Sigmoid colon (tissue), 7 donors: ENCODE data around the gene RASD1. TPM values are rescaled to one million over a fixed set of nuclear protein-coding genes. Genes with fewer than 3 reads are reported as not detected.
A peak's percentile ranks its signal among the peaks of the same experiment; 100 is the strongest.

Experiments
- DNase-seq: peaks from one replicate; pipeline ENCODE4 v3.0.0-alpha.2; 2019
- H3K27ac ChIP-seq, 4 donors: fragments of 200-600 bp; sonication (generic); one replicate each; pipeline ENCODE4 v1.5.1; 2016 to 2019; ENCODE audit warnings: mild to moderate bottlenecking in 1 of 4
- H3K27me3 ChIP-seq, 3 donors: fragments of 200-600 bp; sonication (generic); one replicate each; pipeline ENCODE4 v1.5.1; 2019; ENCODE audit warnings: mild to moderate bottlenecking in 1 of 3
- H3K36me3 ChIP-seq, 4 donors: fragments of 200-600 bp; sonication (generic); one replicate each; pipeline ENCODE4 v1.5.1; 2016 to 2019
- H3K4me1 ChIP-seq, 4 donors: fragments of 200-600 bp; sonication (generic); one replicate each; pipeline ENCODE4 v1.5.1; 2017 to 2019
- H3K4me3 ChIP-seq, 4 donors: fragments of 200-600 bp; sonication (generic); one replicate each; pipeline ENCODE4 v1.5.1; 2017 to 2019; ENCODE audit warnings: mild to moderate bottlenecking in 2 of 4, moderate library complexity in 1 of 4
- H3K9me3 ChIP-seq, 4 donors: fragments of 200-600 bp in 3 of 4; sonication (generic) in 3 of 4; one replicate each; pipeline versions ENCODE4 v1.5.1 to v1.6.1; 2013 to 2019
- EP300 ChIP-seq, 4 donors: sonication (generic); formaldehyde crosslinking; IDR thresholded peaks; one replicate each; pipeline ENCODE4 v1.6.1; 2017; ENCODE audit warnings: antibody characterized with exemption in 4 of 4
- POLR2A ChIP-seq, 2 donors: fragments of 450-650 bp; IDR thresholded peaks; one replicate each; pipeline ENCODE4 v1.6.1; 2016; ENCODE audit warnings: antibody characterized with exemption in 2 of 2, mild to moderate bottlenecking in 2 of 2, moderate library complexity in 2 of 2
- POLR2AphosphoS5 ChIP-seq, 4 donors: sonication (generic); formaldehyde crosslinking; IDR thresholded peaks; one replicate each; pipeline ENCODE4 v1.6.1; 2017; ENCODE audit warnings: antibody characterized with exemption in 4 of 4
- WGBS, 2 donors: extraction: QIAGEN DNeasy Blood & Tissue Kit; methylation state at CpG; one replicate each; pipeline ENCODE4 v1.1.7; 2013; 5-methylcytosine and 5-hydroxymethylcytosine counted together
- intact Hi-C: fragments of 100-400 bp; cut with DNase I; formaldehyde crosslinking; loops from one replicate; pipeline ENCODE4 v1.15.1; 2023
- polyA plus RNA-seq, 3 donors: library from polyadenylated mRNA; stranded (reverse); fragments of 200-250 nt; gene quantifications; one replicate each; pipeline ENCODE4 v1.2.3, GENCODE V29; 2013
- total RNA-seq, 4 donors: library from RNA; depleted of rRNA; stranded (reverse); fragments of >200 nt; gene quantifications; one replicate each; pipeline ENCODE4 v1.1.0, GENCODE V29; 2016
- TF ChIP-seq, protein P1 (sequence below), 4 experiments: fragments of 450-650 bp in 3 of 4; fragments of 200-600 bp in 1 of 4; IDR thresholded peaks; one replicate each; pipeline ENCODE4 v1.5.1; 2016 to 2019; ENCODE audit warnings: antibody characterized with exemption in 4 of 4, mild to moderate bottlenecking in 3 of 4, moderate library complexity in 2 of 4
- donor health status: healthy with polysubstance abuse.
- donor health status: Bipolar disorder and iron deficiency.
- donor health status: healthy.

Gene RASD1
- total and polyA plus RNA-seq, 7 donors, result 5.8 to 40.8 (median 12.5) TPM

DNA sequence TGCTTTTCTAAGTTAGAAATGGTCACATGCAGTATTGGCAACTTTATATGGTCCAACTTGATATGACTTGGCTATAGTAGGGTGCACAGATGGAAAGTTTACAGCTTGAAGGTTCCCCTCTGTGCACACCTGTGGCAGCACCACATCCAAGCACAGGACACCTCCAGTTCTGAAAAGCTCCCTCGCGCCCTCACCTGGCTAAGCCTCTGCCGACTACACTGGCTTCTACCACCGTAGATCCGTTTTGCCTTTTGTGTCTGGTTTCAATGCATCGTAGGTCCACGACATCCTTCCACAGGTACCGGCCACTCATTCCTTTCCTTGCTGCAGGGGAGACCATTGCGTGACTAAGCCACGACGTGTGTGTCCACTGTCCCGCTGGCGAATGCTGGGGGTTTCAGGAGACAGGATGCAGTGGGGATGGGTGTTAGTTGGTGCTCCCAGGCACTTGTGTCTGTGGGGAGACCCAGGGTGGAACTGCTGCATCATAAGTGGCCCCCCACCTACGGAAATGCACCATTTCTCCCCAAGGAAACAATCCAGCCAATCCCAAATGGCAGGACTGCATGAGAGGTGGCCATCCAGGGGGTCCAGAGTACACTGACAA lies 4.9 kb upstream of the RASD1 start:
- WGBS, 2 donors, result 76 to 78% methylated on average over 14 of the region's 14 CpGs
- no peak for DNase-seq
- TF ChIP-seq POLR2A (IDR thresholded peaks at IDR 0.05), result no peak

DNA sequence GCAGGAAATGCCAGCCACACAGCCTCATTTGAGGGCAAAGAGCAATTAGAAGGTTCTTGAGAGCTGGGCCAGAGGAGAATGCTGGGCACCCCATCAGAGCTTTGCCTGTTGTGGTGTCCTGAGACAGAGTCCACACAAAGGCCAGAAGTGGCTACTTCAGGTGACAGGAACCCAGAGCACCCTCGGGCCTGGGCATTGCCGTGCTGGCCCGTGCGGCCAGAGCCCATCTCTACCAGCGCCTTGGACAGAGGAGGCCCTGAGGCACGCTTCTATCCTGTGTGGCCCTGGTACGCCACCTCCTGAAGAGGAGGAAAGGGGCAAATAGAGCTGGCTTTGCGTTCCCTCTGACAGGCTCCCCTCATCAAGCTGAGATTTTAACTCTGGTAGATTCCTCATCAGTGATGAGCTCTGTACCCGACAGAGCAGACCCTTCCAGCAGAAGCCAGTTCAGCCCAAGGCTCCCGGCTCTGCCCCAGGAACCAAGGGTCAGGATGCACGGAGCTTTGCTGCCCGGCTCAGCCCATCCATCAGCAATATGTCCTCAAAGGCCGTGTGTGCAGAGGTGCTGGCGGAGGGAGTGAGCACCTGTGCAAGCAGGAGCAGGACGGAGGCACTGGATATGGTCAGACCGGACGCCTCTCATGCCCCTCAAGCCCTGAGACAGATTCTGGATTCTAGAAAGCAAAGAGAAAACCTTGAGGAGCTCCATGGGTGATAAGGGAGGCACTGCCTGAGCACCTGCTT lies 3.4 kb upstream of the RASD1 start:
- H3K4me1 ChIP-seq, result peaks cover 0 to 21% (median 20%) of the 10 kb centered on the region in 4 donors
- H3K27ac ChIP-seq, result no peak overlapping the region
- DNase-seq, result no peak
- TF ChIP-seq, protein P1, sequence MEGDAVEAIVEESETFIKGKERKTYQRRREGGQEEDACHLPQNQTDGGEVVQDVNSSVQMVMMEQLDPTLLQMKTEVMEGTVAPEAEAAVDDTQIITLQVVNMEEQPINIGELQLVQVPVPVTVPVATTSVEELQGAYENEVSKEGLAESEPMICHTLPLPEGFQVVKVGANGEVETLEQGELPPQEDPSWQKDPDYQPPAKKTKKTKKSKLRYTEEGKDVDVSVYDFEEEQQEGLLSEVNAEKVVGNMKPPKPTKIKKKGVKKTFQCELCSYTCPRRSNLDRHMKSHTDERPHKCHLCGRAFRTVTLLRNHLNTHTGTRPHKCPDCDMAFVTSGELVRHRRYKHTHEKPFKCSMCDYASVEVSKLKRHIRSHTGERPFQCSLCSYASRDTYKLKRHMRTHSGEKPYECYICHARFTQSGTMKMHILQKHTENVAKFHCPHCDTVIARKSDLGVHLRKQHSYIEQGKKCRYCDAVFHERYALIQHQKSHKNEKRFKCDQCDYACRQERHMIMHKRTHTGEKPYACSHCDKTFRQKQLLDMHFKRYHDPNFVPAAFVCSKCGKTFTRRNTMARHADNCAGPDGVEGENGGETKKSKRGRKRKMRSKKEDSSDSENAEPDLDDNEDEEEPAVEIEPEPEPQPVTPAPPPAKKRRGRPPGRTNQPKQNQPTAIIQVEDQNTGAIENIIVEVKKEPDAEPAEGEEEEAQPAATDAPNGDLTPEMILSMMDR (IDR thresholded peaks at IDR 0.05), result no peak
- TF ChIP-seq POLR2A (IDR thresholded peaks at IDR 0.05), result no peak
- no peak for TF ChIP-seq EP300 (IDR thresholded peaks at IDR 0.05)
- TF ChIP-seq POLR2AphosphoS5 (IDR thresholded peaks at IDR 0.05), result no peak
- no peak overlapping the region for H3K4me3 ChIP-seq
- H3K9me3 ChIP-seq, result no peaks in the 10 kb centered on the region
- WGBS, 2 donors, result 88 to 89% methylated on average over 17 of the region's 17 CpGs
- intact Hi-C loops, result no loop called here
- no peaks in the 10 kb centered on the region for H3K36me3 ChIP-seq
- H3K27me3 ChIP-seq, result peaks cover 0 to 11% (median 0%) of the 10 kb centered on the region in 3 donors

More for the DNA sequence above, 4.9 kb upstream of the RASD1 start:
- H3K9me3 ChIP-seq, result no peaks in the 10 kb centered on the region
- H3K27me3 ChIP-seq, result no peaks in the 10 kb centered on the region
- H3K27ac ChIP-seq, result no peak overlapping the region
- intact Hi-C loops, result no loop called here
- peaks cover 0 to 6% (median 5%) of the 10 kb centered on the region in 4 donors for H3K4me1 ChIP-seq
- no peak overlapping the region for H3K4me3 ChIP-seq
- H3K36me3 ChIP-seq, result no peaks in the 10 kb centered on the region

GRCh38 chr17:17498606-17499301 lies 2.6 kb upstream of the RASD1 start:
- Histone ChIP-seq H3K4me3 (no peak overlapping the region), H3K27me3 (peaks cover 0 to 11% (median 0%) of the 10 kb centered on the region in 3 donors), H3K9me3 (no peaks in the 10 kb centered on the region), H3K36me3 (no peaks in the 10 kb centered on the region), H3K27ac (no peak overlapping the region), H3K4me1 (peaks cover 0 to 24% (median 23%) of the 10 kb centered on the region in 4 donors)
- TF ChIP-seq POLR2A (IDR thresholded peaks at IDR 0.05) (no peak), POLR2AphosphoS5 (IDR thresholded peaks at IDR 0.05) (no peak), EP300 (IDR thresholded peaks at IDR 0.05) (no peak)
- TF ChIP-seq, protein P1 (IDR thresholded peaks at IDR 0.05), result no peak
- WGBS, 2 donors, result 54 to 84% methylated on average over 16 of the region's 16 CpGs
- intact Hi-C loops, result no loop called here
- peak; percentile 60 for DNase-seq

DNA sequence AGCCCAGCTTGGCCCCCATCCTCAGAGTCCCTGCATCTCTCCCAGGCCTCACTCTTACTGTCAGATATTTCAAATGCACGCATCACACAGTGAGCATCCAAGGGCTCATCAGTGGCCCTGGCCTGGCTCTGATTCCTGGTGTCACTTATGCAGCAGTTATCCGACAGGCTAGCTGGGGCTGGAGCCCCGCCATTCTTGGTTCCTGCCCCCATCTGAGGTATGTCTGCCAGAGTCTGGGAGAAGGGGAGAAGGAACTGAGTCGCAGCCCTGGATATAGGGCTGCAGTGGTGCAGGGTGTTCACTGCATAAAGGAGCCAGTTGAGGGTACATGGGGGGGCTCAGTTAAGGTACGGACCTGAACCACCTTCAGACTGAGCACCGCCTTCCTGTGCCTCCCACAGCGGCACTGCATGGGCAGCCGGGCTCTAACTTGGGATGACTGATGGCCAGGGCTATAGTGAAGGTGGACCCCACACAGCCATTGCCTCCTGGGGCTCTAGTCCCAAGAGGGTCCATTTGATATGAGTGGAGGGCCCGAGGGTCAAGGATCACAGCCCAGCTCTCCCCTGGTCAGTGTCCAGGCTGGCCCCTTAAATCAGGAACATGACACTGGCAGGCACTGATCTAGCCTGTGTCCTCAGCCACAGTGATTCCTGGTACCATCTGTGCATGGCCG lies 1.8 kb upstream of the RASD1 start:
- no peak overlapping the region for H3K4me3 ChIP-seq
- WGBS, 2 donors, result 83 to 92% methylated on average over 10 of the region's 10 CpGs
- peak; percentile 63 for DNase-seq

More for the DNA sequence above, 1.8 kb upstream of the RASD1 start:
- TF ChIP-seq, protein P1 (IDR thresholded peaks at IDR 0.05), result no peak
- TF ChIP-seq POLR2A (IDR thresholded peaks at IDR 0.05) (no peak), POLR2AphosphoS5 (IDR thresholded peaks at IDR 0.05) (no peak), EP300 (IDR thresholded peaks at IDR 0.05) (no peak)
- Histone ChIP-seq H3K36me3 (peaks cover 0 to 1% (median 0%) of the 10 kb centered on the region in 4 donors), H3K27ac (no peak overlapping the region), H3K4me1 (peaks cover 0 to 24% (median 23%) of the 10 kb centered on the region in 4 donors), H3K9me3 (no peaks in the 10 kb centered on the region), H3K27me3 (peaks cover 0 to 11% (median 0%) of the 10 kb centered on the region in 3 donors)
- intact Hi-C loops, result loop anchor here (2.0 kb wide), 4 partner anchors 21 to 145 kb away; partner anchors contain the start of genes MED9 and PEMT
